HepG2 (cell line): ENCODE results near the gene URB1. TPM values are rescaled to one million over a fixed set of nuclear protein-coding genes. Genes with fewer than 3 reads are reported as not detected.

Experiments used
- JUNB ChIP-seq: sonication (generic); formaldehyde crosslinking; IDR thresholded peaks from 2 replicates; pipeline ENCODE4 v1.8.0; 2022; ENCODE audit warnings: missing genetic modification reagents, mild to moderate bottlenecking, borderline replicate concordance
- NCOA1 ChIP-seq: sonication (generic); formaldehyde crosslinking; IDR thresholded peaks from 2 replicates; pipeline ENCODE4 v1.9.0; 2021; ENCODE audit warnings: missing genetic modification reagents
- polyA plus RNA-seq, 8 experiments: library from polyadenylated mRNA; depleted of rRNA in 3 of 8; stranded (reverse) in 7 of 8; unstranded in 1 of 8; fragments of >200 nt; fragmentation: Illumina TruSeq in 4 of 8; extraction: Trizol in 4 of 8; gene quantifications; 2 replicates each; pipeline versions ENCODE4 v1.2.1 to v1.2.3, GENCODE V29; 2011 to 2016; ENCODE audit warnings: low read depth in 4 of 8, missing spikeins in 1 of 8, mixed read lengths in 1 of 8; ENCODE audit not compliant: insufficient read depth in 1 of 8
- total RNA-seq, 5 experiments: library from RNA; depleted of rRNA; stranded (reverse); fragments of >200 nt; fragmentation: Illumina TruSeq; extraction: Trizol; gene quantifications; 2 replicates each; pipeline ENCODE4 v1.2.3, GENCODE V29; 2016; ENCODE audit warnings: low read depth in 1 of 5
- TF ChIP-seq, protein P1 (sequence below): sonication (generic); formaldehyde crosslinking; IDR thresholded peaks from 2 replicates; pipeline ENCODE4 v1.4.0; 2020; ENCODE audit warnings: mild to moderate bottlenecking, missing genetic modification reagents
- TF ChIP-seq, protein P2 (sequence below): sonication (generic); formaldehyde crosslinking; IDR thresholded peaks from 2 replicates; pipeline ENCODE4 v1.4.0; 2020; ENCODE audit warnings: missing genetic modification reagents, borderline replicate concordance
- TF ChIP-seq, protein P3 (sequence below): sonication (generic); formaldehyde crosslinking; IDR thresholded peaks from 2 replicates; pipeline ENCODE4; 2020; ENCODE audit warnings: missing genetic modification reagents, mild to moderate bottlenecking, borderline replicate concordance
- TF ChIP-seq, protein P4 (sequence below): sonication (generic); formaldehyde crosslinking; IDR thresholded peaks from 2 replicates; pipeline ENCODE4 v1.9.0; 2021; ENCODE audit warnings: mild to moderate bottlenecking, missing genetic modification reagents

URB1 gene
- total and polyA plus RNA-seq, 2 of the 13 experiments (the other 11 are each of a cell fraction or from before 2014, with no cell fraction given) = 4.5 to 16.7 TPM

DNA sequence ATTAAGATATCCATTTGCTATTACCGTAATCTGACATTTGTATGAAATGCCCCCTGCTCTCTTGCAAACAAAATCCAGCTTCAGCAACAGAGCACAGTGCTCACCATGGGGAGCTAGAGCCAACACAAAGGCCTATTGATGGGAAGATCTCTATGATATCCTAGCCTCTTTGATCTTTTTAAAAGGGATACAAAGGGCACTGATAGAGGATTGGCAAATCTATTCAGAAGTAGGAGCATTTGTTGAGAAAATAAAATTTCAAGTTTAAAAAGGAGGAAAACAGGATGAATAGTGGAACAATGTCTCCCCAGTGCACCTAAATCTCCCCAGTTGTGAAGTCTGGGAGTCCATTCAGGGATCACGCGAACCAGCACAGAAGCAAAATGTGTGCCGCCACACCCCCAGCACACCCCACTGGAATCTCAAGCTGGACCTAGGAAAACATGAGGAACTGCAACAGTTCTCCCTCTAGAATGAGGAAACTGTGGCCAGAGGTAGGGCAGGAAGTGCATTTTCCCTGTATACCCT is 62.0 kb downstream of the URB1 start (continued):
- TF ChIP-seq, protein P1, sequence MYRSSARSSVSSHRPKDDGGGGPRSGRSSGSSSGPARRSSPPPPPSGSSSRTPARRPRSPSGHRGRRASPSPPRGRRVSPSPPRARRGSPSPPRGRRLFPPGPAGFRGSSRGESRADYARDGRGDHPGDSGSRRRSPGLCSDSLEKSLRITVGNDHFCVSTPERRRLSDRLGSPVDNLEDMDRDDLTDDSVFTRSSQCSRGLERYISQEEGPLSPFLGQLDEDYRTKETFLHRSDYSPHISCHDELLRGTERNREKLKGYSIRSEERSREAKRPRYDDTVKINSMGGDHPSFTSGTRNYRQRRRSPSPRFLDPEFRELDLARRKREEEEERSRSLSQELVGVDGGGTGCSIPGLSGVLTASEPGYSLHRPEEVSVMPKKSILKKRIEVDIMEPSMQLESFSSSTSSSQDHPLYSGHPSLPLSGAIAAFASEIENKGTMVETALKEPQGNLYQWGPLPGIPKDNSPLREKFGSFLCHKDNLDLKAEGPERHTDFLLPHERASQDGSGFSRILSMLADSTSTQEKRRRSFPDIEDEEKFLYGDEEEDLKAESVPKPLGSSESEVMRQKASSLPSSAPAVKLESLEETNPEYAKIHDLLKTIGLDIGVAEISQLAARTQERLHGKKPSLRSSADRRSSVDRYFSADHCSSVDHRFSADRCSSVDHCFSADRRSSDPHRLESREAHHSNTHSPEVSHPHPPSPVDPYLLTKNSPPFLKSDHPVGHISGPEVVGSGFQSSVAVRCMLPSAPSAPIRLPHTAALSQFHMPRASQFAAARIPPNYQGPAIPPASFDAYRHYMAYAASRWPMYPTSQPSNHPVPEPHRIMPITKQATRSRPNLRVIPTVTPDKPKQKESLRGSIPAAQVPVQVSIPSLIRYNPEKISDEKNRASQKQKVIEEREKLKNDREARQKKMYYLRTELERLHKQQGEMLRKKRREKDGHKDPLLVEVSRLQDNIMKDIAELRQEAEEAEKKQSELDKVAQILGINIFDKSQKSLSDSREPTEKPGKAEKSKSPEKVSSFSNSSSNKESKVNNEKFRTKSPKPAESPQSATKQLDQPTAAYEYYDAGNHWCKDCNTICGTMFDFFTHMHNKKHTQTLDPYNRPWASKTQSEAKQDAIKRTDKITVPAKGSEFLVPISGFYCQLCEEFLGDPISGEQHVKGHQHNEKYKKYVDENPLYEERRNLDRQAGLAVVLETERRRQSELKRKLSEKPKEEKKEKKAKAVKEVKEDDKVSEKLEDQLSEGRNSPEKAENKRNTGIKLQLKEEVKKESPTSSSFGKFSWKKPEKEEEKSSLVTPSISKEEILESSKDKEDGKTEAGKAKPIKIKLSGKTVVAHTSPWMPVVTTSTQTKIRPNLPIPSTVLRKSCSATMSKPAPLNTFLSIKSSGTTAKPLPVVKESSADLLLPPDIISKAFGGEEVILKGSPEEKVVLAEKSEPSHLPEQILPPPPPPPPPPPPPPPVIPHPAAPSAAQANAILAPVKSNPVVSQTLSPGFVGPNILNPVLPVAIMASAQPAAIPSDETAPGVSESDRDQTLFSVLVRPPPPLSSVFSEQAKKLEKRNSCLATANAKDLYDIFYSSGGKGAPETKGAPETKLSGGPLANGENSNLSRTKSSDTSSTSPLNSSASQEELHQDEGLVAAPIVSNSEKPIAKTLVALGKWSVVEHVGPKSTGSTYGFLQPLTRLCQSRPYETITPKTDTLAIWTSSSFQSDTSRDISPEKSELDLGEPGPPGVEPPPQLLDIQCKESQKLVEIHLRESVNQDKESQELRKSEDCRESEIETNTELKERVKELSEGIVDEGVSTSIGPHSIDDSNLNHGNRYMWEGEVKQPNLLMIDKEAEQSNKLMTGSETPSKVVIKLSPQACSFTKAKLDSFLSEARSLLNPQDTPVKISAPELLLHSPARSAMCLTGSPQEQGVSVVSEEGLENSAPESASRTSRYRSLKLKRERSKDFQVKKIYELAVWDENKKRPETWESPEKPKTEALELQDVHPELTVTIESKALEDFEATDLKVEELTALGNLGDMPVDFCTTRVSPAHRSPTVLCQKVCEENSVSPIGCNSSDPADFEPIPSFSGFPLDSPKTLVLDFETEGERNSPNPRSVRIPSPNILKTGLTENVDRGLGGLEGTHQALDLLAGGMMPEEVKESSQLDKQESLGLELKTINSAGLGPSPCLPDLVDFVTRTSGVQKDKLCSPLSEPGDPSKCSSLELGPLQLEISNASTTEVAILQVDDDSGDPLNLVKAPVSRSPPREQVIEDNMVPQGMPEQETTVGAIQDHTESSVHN (CRISPR knock-in tag) = no peak
- TF ChIP-seq, protein P2, sequence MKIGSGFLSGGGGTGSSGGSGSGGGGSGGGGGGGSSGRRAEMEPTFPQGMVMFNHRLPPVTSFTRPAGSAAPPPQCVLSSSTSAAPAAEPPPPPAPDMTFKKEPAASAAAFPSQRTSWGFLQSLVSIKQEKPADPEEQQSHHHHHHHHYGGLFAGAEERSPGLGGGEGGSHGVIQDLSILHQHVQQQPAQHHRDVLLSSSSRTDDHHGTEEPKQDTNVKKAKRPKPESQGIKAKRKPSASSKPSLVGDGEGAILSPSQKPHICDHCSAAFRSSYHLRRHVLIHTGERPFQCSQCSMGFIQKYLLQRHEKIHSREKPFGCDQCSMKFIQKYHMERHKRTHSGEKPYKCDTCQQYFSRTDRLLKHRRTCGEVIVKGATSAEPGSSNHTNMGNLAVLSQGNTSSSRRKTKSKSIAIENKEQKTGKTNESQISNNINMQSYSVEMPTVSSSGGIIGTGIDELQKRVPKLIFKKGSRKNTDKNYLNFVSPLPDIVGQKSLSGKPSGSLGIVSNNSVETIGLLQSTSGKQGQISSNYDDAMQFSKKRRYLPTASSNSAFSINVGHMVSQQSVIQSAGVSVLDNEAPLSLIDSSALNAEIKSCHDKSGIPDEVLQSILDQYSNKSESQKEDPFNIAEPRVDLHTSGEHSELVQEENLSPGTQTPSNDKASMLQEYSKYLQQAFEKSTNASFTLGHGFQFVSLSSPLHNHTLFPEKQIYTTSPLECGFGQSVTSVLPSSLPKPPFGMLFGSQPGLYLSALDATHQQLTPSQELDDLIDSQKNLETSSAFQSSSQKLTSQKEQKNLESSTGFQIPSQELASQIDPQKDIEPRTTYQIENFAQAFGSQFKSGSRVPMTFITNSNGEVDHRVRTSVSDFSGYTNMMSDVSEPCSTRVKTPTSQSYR (CRISPR knock-in tag) = 0 out of 2 replicates have a peak, but pooled peaks have one; percentile 5
- no peak for TF ChIP-seq JUNB (CRISPR knock-in tag)
- TF ChIP-seq NCOA1 (CRISPR knock-in tag) = no peak
- TF ChIP-seq, protein P3, sequence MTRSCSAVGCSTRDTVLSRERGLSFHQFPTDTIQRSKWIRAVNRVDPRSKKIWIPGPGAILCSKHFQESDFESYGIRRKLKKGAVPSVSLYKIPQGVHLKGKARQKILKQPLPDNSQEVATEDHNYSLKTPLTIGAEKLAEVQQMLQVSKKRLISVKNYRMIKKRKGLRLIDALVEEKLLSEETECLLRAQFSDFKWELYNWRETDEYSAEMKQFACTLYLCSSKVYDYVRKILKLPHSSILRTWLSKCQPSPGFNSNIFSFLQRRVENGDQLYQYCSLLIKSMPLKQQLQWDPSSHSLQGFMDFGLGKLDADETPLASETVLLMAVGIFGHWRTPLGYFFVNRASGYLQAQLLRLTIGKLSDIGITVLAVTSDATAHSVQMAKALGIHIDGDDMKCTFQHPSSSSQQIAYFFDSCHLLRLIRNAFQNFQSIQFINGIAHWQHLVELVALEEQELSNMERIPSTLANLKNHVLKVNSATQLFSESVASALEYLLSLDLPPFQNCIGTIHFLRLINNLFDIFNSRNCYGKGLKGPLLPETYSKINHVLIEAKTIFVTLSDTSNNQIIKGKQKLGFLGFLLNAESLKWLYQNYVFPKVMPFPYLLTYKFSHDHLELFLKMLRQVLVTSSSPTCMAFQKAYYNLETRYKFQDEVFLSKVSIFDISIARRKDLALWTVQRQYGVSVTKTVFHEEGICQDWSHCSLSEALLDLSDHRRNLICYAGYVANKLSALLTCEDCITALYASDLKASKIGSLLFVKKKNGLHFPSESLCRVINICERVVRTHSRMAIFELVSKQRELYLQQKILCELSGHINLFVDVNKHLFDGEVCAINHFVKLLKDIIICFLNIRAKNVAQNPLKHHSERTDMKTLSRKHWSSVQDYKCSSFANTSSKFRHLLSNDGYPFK (CRISPR knock-in tag) = no peak
- TF ChIP-seq, protein P4, sequence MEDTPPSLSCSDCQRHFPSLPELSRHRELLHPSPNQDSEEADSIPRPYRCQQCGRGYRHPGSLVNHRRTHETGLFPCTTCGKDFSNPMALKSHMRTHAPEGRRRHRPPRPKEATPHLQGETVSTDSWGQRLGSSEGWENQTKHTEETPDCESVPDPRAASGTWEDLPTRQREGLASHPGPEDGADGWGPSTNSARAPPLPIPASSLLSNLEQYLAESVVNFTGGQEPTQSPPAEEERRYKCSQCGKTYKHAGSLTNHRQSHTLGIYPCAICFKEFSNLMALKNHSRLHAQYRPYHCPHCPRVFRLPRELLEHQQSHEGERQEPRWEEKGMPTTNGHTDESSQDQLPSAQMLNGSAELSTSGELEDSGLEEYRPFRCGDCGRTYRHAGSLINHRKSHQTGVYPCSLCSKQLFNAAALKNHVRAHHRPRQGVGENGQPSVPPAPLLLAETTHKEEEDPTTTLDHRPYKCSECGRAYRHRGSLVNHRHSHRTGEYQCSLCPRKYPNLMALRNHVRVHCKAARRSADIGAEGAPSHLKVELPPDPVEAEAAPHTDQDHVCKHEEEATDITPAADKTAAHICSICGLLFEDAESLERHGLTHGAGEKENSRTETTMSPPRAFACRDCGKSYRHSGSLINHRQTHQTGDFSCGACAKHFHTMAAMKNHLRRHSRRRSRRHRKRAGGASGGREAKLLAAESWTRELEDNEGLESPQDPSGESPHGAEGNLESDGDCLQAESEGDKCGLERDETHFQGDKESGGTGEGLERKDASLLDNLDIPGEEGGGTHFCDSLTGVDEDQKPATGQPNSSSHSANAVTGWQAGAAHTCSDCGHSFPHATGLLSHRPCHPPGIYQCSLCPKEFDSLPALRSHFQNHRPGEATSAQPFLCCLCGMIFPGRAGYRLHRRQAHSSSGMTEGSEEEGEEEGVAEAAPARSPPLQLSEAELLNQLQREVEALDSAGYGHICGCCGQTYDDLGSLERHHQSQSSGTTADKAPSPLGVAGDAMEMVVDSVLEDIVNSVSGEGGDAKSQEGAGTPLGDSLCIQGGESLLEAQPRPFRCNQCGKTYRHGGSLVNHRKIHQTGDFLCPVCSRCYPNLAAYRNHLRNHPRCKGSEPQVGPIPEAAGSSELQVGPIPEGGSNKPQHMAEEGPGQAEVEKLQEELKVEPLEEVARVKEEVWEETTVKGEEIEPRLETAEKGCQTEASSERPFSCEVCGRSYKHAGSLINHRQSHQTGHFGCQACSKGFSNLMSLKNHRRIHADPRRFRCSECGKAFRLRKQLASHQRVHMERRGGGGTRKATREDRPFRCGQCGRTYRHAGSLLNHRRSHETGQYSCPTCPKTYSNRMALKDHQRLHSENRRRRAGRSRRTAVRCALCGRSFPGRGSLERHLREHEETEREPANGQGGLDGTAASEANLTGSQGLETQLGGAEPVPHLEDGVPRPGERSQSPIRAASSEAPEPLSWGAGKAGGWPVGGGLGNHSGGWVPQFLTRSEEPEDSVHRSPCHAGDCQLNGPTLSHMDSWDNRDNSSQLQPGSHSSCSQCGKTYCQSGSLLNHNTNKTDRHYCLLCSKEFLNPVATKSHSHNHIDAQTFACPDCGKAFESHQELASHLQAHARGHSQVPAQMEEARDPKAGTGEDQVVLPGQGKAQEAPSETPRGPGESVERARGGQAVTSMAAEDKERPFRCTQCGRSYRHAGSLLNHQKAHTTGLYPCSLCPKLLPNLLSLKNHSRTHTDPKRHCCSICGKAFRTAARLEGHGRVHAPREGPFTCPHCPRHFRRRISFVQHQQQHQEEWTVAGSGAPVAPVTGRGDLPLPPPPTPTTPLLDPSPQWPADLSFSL (CRISPR knock-in tag) = no peak
